Measurements from ENCODE around the gene PHLDA1.

The PHLDA1 gene
- 66.7 to 159 reads per million in 2 experiments for total RNA-seq

DNA sequence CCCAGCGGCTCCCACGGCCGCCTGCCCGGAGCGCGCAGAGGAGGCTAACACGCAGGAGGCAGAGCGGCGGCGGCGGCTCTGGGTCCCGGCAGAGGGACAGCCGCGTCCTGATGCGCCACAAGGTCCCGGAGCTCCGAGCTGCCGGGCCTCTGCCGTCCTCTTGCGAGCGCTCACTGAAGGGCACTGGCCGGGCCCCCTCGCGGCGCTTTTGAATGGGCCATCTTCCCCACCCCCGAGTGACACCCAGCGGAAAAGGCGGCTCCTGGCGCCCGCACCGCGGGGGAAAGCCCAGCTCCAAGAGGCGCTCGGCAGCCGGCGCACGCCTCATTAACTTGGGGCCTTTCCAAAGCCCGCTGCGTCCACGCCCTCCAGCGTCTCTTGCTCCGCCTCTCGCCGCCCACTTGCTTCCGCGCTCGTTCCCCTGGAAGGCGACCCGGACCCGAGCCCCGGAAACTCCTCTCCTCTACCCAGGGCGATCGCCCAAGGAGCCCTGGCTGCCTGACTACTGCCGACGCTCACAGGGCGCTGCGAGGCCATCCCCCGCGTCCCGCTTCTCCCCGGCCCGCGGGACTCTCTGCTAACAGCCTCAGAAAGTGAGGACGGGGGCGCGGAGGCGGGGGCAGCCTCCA lies at the start of gene PHLDA1:
PHLDA1 (minus strand) TSS at position 363 of the 629 bp plus-strand sequence.
- DNase-seq (ENCODE audit: low read depth), result peak; percentile 81

GRCh38 chr12:76080729-76081415 lies 49.3 kb upstream of the PHLDA1 start:
- DNase-seq (ENCODE audit: low read depth), result no peak

GRCh38 chr12:76080017-76080728 lies 48.6 kb upstream of the PHLDA1 start:
- DNase-seq (ENCODE audit: low read depth), result no peak

DNA sequence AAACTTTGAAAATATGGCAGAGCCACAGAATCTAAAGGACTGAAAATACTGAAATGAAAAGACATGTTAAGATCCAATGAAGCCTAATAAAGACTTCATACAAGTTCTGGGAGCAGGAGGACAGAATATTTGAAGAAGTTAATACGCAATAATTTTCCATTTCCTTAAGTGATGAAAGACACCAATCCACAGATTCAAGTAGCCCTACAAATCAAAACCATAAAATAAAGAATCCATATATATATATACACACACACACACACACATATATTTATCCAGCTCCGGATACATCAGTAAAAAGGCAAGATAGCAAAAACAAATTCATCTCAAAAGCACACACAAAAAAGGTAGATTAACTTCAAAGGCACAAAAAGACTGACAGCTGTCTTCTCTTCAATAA lies 47.2 kb upstream of the PHLDA1 start:
- no peak for DNase-seq (ENCODE audit: low read depth)

DNA sequence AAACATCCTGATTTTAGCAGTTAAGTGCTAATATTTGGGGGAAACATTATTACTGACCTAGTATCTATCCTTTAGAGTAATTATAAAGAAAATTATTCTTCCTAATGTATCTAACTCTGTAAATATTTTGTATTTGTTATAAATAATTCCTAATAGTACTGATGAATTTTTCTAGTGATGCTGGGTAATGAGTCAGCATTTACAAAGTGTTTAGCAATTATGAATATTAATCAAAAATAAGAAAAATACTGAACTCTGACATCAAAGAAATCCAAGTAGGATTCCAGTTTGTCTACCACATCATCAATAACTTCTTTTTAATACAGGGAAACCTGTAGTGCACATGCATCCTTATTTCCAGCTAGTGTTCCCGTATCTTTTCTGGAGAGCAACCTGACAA lies 43.9 kb upstream of the PHLDA1 start:
- DNase-seq (ENCODE audit: low read depth), result no peak

DNA sequence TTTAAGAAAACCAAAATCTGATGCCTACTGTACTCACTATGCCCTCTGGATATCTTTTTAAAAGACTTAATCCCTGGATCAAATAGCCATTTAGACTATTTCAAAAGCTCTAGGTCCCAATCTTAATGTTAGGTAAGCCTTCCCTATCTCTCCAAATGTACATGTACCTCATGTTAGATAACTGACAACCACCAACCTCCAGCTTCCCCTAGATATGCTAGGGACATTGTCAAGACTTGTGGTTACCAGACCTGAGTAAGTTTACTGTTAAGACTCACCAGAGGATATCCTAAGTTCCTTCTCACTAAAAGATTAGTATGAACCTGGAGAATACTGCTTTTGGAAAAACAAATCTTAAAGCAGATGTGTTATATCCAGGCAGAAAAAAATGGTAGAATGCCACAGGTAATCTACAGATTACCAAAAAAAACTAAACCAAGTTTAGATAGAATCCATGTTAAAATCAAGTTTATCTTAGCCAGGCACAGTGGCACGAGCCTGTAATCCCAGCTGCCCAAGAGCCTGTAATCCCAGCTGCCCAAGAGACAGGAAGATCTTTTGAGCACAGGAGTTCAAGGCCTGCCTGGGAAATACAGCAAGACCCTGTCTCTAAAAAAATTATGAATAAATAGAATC lies 43.2 kb upstream of the PHLDA1 start:
- no peak for DNase-seq (ENCODE audit: low read depth)

- no peak for DNase-seq (ENCODE audit: low read depth)
Measured at GRCh38 chr12:76073561-76073960, 42.0 kb upstream of the PHLDA1 start.

- no peak for DNase-seq (ENCODE audit: low read depth)
Measured at GRCh38 chr12:76072568-76072967, 41.0 kb upstream of the PHLDA1 start.

DNA sequence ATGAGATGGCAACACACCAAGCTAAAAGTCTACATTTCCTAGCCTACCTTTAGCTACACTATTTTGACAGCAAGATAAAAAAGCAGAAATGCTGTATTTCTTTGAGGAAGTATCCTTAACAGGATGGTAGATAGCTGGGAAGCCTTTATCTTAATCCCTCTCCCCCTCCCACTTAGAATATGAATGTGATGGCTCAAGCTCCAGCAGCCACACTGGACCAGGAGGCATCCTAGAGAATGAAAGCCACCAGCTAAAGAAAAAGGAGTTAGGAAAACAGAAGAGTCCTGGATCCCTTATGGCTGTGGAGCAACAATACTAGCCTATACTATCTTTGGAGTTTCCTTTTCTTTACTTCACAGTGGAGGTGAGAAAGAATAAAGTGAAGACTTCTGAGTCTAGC lies 37.8 kb upstream of the PHLDA1 start:
- DNase-seq (ENCODE audit: low read depth), result no peak

DNA sequence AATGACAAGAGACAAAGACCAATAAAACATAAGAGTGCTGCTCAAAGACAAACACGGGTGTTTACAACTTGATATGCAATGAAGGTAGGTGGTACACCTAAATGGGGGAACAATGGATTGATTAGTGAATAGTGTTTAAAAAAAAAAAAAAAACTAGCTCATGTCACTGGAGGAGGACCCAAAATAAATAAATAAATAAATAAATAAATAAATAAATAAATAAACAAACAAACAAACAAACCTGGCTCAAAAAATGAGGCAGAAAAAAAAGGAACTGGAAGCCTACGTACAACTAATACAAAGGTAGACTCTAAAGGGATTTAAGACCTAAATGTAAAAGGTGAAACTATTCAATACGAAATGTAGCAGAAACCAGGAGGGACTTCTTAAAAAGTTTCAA lies 34.3 kb upstream of the PHLDA1 start:
- no peak for DNase-seq (ENCODE audit: low read depth)

DNA sequence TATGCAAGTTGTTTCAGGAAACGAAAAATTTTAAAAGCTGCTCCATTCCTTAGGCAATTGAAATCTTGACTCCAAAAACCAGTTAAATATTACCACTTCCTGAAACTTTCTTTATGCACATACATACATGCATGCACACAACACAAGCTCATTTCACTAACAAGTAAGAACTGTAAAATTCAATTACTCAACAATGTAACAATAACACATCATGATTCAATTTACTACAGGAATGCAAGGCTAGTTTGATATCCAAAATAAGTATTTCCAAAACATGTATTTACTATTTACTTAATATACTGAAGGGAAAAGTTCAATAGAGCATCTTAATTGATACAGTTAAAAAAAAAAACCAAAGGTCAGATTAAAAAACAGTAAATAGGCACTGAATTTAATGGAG lies 33.3 kb upstream of the PHLDA1 start:
- no peak for DNase-seq (ENCODE audit: low read depth)

- no peak for DNase-seq (ENCODE audit: low read depth)
Measured at GRCh38 chr12:76060111-76060510, 28.5 kb upstream of the PHLDA1 start.

DNA sequence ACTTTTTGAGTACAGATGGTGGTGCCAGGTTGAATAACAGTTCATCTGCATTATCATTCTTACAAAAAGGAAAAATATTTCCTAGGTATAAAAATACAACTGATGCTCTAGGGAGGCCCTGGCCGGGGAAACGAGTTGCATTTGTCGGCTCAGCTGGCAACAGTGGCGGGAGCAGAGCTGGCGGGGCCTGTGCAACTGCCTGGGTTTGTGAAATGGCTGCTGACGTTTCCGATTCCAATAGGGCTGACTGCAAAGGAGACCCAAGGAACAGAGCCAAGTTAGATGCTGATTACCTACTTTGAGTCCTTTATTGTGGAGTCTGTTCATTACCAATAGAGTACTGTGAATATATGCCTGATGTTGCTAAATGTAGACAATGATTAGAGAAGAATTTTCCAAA lies 25.8 kb upstream of the PHLDA1 start:
- no peak for DNase-seq (ENCODE audit: low read depth)

DNA sequence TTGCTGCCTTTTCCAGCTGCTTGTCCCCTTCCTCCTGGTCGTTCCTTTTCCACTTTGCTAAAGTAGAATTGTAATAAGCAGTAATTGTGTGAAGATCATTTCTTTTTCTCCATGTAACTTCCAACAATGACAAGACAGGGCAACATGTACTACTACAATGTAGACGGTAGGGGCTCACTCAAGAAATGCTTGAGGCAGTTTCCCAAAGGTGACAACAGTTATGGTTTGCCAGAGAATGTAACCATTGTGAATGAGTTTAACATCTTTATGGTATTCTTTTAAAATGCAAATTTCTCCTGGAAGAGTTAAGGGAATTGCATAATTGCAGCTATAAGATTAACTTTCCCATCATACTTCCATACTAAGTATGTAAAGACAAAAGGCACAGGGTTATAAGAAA lies 23.8 kb upstream of the PHLDA1 start:
- DNase-seq (ENCODE audit: low read depth), result no peak

GRCh38 chr12:76049575-76050251 lies 18.1 kb upstream of the PHLDA1 start:
- no peak for DNase-seq (ENCODE audit: low read depth)

DNA sequence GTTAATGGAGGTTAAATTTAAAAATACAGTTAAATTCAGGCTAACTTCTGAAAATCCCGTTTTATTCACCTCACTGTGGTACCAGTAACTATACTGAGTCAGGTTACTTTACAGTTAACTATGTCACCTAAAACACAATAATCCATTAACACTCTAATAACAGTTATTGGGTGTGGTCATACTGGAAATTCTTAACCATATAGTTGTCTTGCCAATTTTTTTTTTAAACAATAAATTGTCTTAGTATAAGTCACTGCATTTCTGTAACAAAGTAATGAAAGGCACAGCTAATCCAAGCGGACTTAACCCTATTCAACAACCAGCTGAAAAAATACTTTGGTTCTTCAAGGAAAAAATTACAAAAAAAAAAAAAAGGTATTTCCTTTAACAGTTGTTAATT lies 16.2 kb upstream of the PHLDA1 start:
- no peak for DNase-seq (ENCODE audit: low read depth)

GRCh38 chr12:76047060-76047459 lies 15.5 kb upstream of the PHLDA1 start:
- DNase-seq (ENCODE audit: low read depth), result no peak

- DNase-seq (ENCODE audit: low read depth), result no peak
Measured at GRCh38 chr12:76043377-76043776, 11.8 kb upstream of the PHLDA1 start.

DNA sequence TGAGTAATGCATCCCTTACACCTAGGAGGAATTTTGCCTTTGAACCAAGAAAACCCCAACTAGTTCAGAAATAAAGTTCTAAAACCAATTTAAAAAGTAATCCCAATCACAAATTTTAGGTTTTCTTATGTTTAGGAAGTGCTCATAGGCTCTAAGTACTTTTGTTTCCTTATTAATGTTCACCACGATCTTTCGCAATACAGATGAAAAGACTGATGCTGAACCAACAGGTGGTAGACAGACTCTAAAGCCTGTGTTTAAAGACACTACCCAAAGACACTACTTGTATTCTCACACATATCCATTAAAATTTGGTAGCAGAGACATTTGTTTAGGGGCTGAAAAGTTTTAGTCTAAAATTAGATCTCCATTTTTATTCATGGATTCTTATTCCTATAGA lies 10.6 kb upstream of the PHLDA1 start:
- no peak for DNase-seq (ENCODE audit: low read depth)

- DNase-seq (ENCODE audit: low read depth), result no peak
Measured at GRCh38 chr12:76041406-76041805, 9.8 kb upstream of the PHLDA1 start.

GRCh38 chr12:76040461-76040860 lies 8.9 kb upstream of the PHLDA1 start:
- no peak for DNase-seq (ENCODE audit: low read depth)

- no peak for DNase-seq (ENCODE audit: low read depth)
Measured at GRCh38 chr12:76038176-76038575, 6.6 kb upstream of the PHLDA1 start.

Data from T follicular helper cell (primary cell).